ENCODE results near the gene UNC5B.

DNA sequence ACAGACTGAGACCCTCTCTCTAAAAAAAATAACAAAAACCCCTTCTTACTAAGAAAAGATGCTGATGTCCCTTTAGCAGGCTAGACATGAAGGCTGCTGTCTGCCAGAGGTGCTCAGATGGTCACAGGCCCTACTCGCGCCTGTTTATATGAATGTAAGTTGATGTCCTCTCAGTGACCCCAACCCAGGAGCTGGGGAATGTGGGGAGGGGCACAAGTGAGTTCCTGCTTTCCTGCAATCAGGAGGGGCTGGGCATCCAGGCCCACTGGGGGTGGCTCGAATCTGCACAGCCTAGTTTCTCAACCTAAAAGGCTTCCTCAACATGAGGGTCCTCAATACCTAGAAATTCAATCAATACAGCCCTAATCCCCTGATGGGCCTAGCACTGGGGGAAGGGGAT is 94.6 kb downstream of the UNC5B start:
- TF ChIP-seq, protein P1, sequence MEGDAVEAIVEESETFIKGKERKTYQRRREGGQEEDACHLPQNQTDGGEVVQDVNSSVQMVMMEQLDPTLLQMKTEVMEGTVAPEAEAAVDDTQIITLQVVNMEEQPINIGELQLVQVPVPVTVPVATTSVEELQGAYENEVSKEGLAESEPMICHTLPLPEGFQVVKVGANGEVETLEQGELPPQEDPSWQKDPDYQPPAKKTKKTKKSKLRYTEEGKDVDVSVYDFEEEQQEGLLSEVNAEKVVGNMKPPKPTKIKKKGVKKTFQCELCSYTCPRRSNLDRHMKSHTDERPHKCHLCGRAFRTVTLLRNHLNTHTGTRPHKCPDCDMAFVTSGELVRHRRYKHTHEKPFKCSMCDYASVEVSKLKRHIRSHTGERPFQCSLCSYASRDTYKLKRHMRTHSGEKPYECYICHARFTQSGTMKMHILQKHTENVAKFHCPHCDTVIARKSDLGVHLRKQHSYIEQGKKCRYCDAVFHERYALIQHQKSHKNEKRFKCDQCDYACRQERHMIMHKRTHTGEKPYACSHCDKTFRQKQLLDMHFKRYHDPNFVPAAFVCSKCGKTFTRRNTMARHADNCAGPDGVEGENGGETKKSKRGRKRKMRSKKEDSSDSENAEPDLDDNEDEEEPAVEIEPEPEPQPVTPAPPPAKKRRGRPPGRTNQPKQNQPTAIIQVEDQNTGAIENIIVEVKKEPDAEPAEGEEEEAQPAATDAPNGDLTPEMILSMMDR (IDR thresholded peaks at IDR 0.05), result no peak
- no peak for TF ChIP-seq EP300 (IDR thresholded peaks at IDR 0.05)
- TF ChIP-seq POLR2A (IDR thresholded peaks at IDR 0.05), result no peak

All from tibial nerve (tissue), 4 donors.